GM23338 (cell line): ENCODE data around the gene PXYLP1. TPM values are rescaled to one million over a fixed set of nuclear protein-coding genes. Genes with fewer than 3 reads are reported as not detected.

Experiments
- ATAC-seq: fragments of 200-7000 bp; cut with Tn5 transposase; 3 replicates; pipeline ENCODE4 v1.9.1; 2020
- DNase-seq: peaks from one replicate; pipeline ENCODE4 v3.0.0-alpha.2; 2015; ENCODE audit warnings: low spot score
- H2AFZ ChIP-seq: fragments of 200-600 bp; sonication (generic); 2 replicates; pipeline ENCODE4 v1.8.0; 2016; ENCODE audit warnings: antibody characterized with exemption, mild to moderate bottlenecking, moderate library complexity
- H3F3A ChIP-seq: fragments of 200-600 bp; sonication (generic); replicated peaks from 2 replicates; pipeline ENCODE4 v1.8.0; 2017; ENCODE audit warnings: antibody characterized with exemption, mixed run types, low read depth
- H3K27ac ChIP-seq: fragments of 200-600 bp; sonication (generic); 2 replicates; pipeline ENCODE4 v1.6.1; 2016; ENCODE audit warnings: low read depth
- H3K27me3 ChIP-seq: fragments of 200-600 bp; sonication (generic); 2 replicates; pipeline ENCODE4 v1.8.0; 2016; ENCODE audit warnings: mild to moderate bottlenecking, mixed run types, moderate library complexity; ENCODE audit not compliant: insufficient read depth
- H3K36me3 ChIP-seq: fragments of 200-600 bp; sonication (generic); 2 replicates; pipeline ENCODE4 v1.8.0; 2016; ENCODE audit warnings: mild to moderate bottlenecking; ENCODE audit not compliant: insufficient read depth
- H3K4me1 ChIP-seq: fragments of 200-600 bp; sonication (generic); 2 replicates; pipeline ENCODE4 v1.8.0; 2016; ENCODE audit warnings: mild to moderate bottlenecking, moderate library complexity; ENCODE audit not compliant: insufficient read depth
- H3K4me2 ChIP-seq: fragments of 200-600 bp; sonication (generic); 2 replicates; pipeline ENCODE4 v1.7.1; 2017; ENCODE audit warnings: mixed run types
- H3K4me3 ChIP-seq: fragments of 200-600 bp; sonication (generic); 2 replicates; pipeline ENCODE4 v1.6.1; 2016; ENCODE audit warnings: mixed run types
- H3K79me2 ChIP-seq: fragments of 200-600 bp; sonication (generic); replicated peaks from 2 replicates; pipeline ENCODE4 v1.8.0; 2017; ENCODE audit warnings: mild to moderate bottlenecking; ENCODE audit not compliant: insufficient read depth
- H3K9me2 ChIP-seq: fragments of 200-600 bp; sonication (generic); 2 replicates; pipeline ENCODE4 v1.8.0; 2017; ENCODE audit not compliant: insufficient read depth
- H4K20me1 ChIP-seq: fragments of 200-600 bp; sonication (generic); replicated peaks from 2 replicates; pipeline ENCODE4 v1.8.0; 2017; ENCODE audit warnings: mild to moderate bottlenecking; ENCODE audit not compliant: insufficient read depth
- H3K27ac Mint-ChIP-seq: 2 replicates; pipeline ENCODE4 v1.8.0; 2020; ENCODE audit warnings: inconsistent platforms, mild to moderate bottlenecking, moderate library complexity, mixed read lengths
- H3K27me3 Mint-ChIP-seq: 3 replicates; pipeline ENCODE4 v1.8.0; 2022; ENCODE audit warnings: low read depth, mild to moderate bottlenecking, moderate library complexity, mixed read lengths, inconsistent platforms; ENCODE audit not compliant: insufficient read depth, poor library complexity
- H3K36me3 Mint-ChIP-seq: 3 replicates; pipeline ENCODE4 v1.8.0; 2021; ENCODE audit warnings: low read depth, mild to moderate bottlenecking, inconsistent platforms, moderate library complexity, mixed read lengths
- H3K4me1 Mint-ChIP-seq: 3 replicates; pipeline ENCODE4 v1.8.0; 2020; ENCODE audit warnings: mild to moderate bottlenecking, inconsistent platforms, mixed read lengths
- H3K4me3 Mint-ChIP-seq: 3 replicates; pipeline ENCODE4 v1.8.0; 2021; ENCODE audit warnings: moderate library complexity, mild to moderate bottlenecking, inconsistent platforms, mixed read lengths
- H3K9me3 Mint-ChIP-seq: 3 replicates; pipeline ENCODE4 v1.8.0; 2020; ENCODE audit warnings: moderate library complexity, mild to moderate bottlenecking, inconsistent platforms, mixed read lengths
- CREB1 ChIP-seq: fragments of 250-450 bp; sonication (Bioruptor Pico); IDR thresholded peaks from 2 replicates; pipeline ENCODE4 v1.5.0; 2020; ENCODE audit warnings: low read depth, mild to moderate bottlenecking, moderate library complexity
- EZH2 ChIP-seq: fragments of 200-600 bp; sonication (generic); IDR thresholded peaks from one replicate; pipeline ENCODE4 v1.8.0; 2017; ENCODE audit warnings: antibody characterized with exemption, mild to moderate bottlenecking, low read depth; ENCODE audit not compliant: unreplicated experiment
- EZH2phosphoT487 ChIP-seq: fragments of 200-600 bp; sonication (generic); IDR thresholded peaks from one replicate; pipeline ENCODE4 v1.8.1; 2018; ENCODE audit warnings: antibody characterized with exemption; ENCODE audit not compliant: unreplicated experiment
- JUNB ChIP-seq: IDR thresholded peaks from one replicate; pipeline ENCODE4 v1.6.1; 2016; ENCODE audit warnings: antibody characterized with exemption; ENCODE audit not compliant: unreplicated experiment
- NANOG ChIP-seq: IDR thresholded peaks from 2 replicates; pipeline ENCODE4 v1.6.1; 2016; ENCODE audit warnings: antibody characterized with exemption, borderline replicate concordance
- POLR2AphosphoS5 ChIP-seq: IDR thresholded peaks from 2 replicates; pipeline ENCODE4 v1.6.1; 2016; ENCODE audit warnings: antibody characterized with exemption, low read depth
- STAT1 ChIP-seq: IDR thresholded peaks from one replicate; pipeline ENCODE4 v1.6.1; 2016; ENCODE audit warnings: antibody characterized with exemption; ENCODE audit not compliant: unreplicated experiment
- ZNF114 ChIP-seq: fragments of 250-450 bp; sonication (Bioruptor Pico); IDR thresholded peaks from 2 replicates; pipeline ENCODE4 v1.5.0; 2020; ENCODE audit warnings: mild to moderate bottlenecking, moderate library complexity
- ZNF331 ChIP-seq: fragments of 250-450 bp; sonication (Bioruptor Pico); IDR thresholded peaks from 2 replicates; pipeline ENCODE4 v1.5.0; 2020; ENCODE audit warnings: low read depth, mild to moderate bottlenecking, moderate library complexity
- polyA plus RNA-seq: library from polyadenylated mRNA; unstranded; fragments of >200 nt; fragmentation: Nextera tagmentation; extraction: Ambion mirVana; gene quantifications from 2 replicates; pipeline ENCODE4 v1.2.1, GENCODE V29; 2016
- total RNA-seq: library from RNA; depleted of rRNA; stranded (reverse); fragments of >200 nt; shearing (Covaris generic); gene quantifications from 2 replicates; pipeline ENCODE4 v1.2.3, GENCODE V29; 2014
- TF ChIP-seq, protein P1 (sequence below): IDR thresholded peaks from one replicate; pipeline ENCODE4 v1.6.1; 2018; ENCODE audit warnings: antibody characterized with exemption; ENCODE audit not compliant: unreplicated experiment
- TF ChIP-seq, protein P2 (sequence below), 2 experiments: fragments of 200-600 bp in 1 of 2; sonication (generic) in 1 of 2; conservative IDR thresholded peaks; 2 replicates each; pipeline versions ENCODE4 v1.5.1 to v1.6.1; 2016 to 2017; ENCODE audit warnings: antibody characterized with exemption in 2 of 2, low read depth in 2 of 2, mild to moderate bottlenecking in 2 of 2, moderate library complexity in 1 of 2
- TF ChIP-seq, protein P3 (sequence below): fragments of 250-450 bp; sonication (Bioruptor Pico); IDR thresholded peaks from 2 replicates; pipeline ENCODE4 v1.5.0; 2020; ENCODE audit warnings: mild to moderate bottlenecking, moderate library complexity
- TF ChIP-seq, protein P4 (sequence below): IDR thresholded peaks from 2 replicates; pipeline ENCODE4 v1.6.1; 2016; ENCODE audit warnings: antibody characterized with exemption

PXYLP1 gene
- total and polyA plus RNA-seq, 2 experiments from 2014 or later, result 8.9 to 20.1 TPM

DNA sequence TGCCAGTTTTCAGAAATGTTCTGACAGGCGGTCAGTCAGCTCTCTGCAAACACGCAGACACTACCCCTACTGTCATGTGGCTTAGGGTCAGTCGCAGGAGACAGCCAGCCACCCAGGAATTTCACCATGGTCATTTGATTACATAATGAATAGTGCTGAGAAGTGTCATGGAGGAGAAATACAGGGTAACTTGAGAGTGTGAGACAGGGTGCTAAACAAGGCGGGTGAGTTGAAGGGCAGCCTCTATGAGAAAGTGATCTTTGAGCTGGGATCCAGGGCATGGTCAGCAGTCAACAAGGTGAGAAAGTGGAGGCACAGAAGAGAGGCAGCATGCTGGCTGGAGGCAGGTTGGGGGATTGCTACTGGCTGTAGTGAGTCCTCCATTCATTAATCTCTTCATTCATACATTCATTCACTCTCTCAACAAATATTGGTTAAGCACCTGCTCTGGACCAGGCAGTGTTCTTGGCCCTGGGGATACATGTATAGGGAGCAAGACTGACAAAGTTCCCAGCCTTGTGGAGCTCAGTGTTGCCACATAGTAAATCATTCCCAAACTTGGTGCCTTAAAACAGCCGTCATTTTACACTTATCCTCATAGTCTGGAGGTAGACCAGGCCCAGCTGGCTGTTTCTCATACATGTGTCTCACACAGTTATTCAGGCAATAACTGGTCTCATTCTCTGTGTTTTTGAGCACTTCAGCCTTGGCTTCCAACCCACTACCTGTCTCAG is 14.8 kb downstream of the PXYLP1 start:
- Mint-ChIP-seq H3K9me3 (no peaks in the 10 kb centered on the region), H3K27ac (no peak overlapping the region), H3K27me3 (peaks cover 4% of the 10 kb centered on the region), H3K4me1 (peaks cover 2% of the 10 kb centered on the region; the same call in 2 of the 3 replicates), H3K4me3 (no peak overlapping the region), H3K36me3 (peaks cover 8% of the 10 kb centered on the region; the same call in 1 of the 3 replicates)
- H3K79me2 ChIP-seq, result no peaks in the 10 kb centered on the region; the same call in 1 of the 2 replicates
- H3K9me2 ChIP-seq, result 0 out of 2 replicates have a peak, but pooled peaks cover 5% of the 10 kb centered on the region
- H3K4me3 ChIP-seq, result no peak overlapping the region
- TF ChIP-seq CREB1 (CRISPR knock-in tag), result no peak
- TF ChIP-seq, protein P1, sequence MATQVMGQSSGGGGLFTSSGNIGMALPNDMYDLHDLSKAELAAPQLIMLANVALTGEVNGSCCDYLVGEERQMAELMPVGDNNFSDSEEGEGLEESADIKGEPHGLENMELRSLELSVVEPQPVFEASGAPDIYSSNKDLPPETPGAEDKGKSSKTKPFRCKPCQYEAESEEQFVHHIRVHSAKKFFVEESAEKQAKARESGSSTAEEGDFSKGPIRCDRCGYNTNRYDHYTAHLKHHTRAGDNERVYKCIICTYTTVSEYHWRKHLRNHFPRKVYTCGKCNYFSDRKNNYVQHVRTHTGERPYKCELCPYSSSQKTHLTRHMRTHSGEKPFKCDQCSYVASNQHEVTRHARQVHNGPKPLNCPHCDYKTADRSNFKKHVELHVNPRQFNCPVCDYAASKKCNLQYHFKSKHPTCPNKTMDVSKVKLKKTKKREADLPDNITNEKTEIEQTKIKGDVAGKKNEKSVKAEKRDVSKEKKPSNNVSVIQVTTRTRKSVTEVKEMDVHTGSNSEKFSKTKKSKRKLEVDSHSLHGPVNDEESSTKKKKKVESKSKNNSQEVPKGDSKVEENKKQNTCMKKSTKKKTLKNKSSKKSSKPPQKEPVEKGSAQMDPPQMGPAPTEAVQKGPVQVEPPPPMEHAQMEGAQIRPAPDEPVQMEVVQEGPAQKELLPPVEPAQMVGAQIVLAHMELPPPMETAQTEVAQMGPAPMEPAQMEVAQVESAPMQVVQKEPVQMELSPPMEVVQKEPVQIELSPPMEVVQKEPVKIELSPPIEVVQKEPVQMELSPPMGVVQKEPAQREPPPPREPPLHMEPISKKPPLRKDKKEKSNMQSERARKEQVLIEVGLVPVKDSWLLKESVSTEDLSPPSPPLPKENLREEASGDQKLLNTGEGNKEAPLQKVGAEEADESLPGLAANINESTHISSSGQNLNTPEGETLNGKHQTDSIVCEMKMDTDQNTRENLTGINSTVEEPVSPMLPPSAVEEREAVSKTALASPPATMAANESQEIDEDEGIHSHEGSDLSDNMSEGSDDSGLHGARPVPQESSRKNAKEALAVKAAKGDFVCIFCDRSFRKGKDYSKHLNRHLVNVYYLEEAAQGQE, result no peak
- no peak for TF ChIP-seq POLR2AphosphoS5
- TF ChIP-seq EZH2, result no peak
- TF ChIP-seq, protein P2, sequence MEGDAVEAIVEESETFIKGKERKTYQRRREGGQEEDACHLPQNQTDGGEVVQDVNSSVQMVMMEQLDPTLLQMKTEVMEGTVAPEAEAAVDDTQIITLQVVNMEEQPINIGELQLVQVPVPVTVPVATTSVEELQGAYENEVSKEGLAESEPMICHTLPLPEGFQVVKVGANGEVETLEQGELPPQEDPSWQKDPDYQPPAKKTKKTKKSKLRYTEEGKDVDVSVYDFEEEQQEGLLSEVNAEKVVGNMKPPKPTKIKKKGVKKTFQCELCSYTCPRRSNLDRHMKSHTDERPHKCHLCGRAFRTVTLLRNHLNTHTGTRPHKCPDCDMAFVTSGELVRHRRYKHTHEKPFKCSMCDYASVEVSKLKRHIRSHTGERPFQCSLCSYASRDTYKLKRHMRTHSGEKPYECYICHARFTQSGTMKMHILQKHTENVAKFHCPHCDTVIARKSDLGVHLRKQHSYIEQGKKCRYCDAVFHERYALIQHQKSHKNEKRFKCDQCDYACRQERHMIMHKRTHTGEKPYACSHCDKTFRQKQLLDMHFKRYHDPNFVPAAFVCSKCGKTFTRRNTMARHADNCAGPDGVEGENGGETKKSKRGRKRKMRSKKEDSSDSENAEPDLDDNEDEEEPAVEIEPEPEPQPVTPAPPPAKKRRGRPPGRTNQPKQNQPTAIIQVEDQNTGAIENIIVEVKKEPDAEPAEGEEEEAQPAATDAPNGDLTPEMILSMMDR (conservative IDR thresholded peaks at IDR 0.05; ENCODE audit: low read depth in 2 of 2), result no peak
- no peak for TF ChIP-seq NANOG
- no peak for TF ChIP-seq ZNF331 (CRISPR knock-in tag)
- no peak for TF ChIP-seq ZNF114
- TF ChIP-seq, protein P3, sequence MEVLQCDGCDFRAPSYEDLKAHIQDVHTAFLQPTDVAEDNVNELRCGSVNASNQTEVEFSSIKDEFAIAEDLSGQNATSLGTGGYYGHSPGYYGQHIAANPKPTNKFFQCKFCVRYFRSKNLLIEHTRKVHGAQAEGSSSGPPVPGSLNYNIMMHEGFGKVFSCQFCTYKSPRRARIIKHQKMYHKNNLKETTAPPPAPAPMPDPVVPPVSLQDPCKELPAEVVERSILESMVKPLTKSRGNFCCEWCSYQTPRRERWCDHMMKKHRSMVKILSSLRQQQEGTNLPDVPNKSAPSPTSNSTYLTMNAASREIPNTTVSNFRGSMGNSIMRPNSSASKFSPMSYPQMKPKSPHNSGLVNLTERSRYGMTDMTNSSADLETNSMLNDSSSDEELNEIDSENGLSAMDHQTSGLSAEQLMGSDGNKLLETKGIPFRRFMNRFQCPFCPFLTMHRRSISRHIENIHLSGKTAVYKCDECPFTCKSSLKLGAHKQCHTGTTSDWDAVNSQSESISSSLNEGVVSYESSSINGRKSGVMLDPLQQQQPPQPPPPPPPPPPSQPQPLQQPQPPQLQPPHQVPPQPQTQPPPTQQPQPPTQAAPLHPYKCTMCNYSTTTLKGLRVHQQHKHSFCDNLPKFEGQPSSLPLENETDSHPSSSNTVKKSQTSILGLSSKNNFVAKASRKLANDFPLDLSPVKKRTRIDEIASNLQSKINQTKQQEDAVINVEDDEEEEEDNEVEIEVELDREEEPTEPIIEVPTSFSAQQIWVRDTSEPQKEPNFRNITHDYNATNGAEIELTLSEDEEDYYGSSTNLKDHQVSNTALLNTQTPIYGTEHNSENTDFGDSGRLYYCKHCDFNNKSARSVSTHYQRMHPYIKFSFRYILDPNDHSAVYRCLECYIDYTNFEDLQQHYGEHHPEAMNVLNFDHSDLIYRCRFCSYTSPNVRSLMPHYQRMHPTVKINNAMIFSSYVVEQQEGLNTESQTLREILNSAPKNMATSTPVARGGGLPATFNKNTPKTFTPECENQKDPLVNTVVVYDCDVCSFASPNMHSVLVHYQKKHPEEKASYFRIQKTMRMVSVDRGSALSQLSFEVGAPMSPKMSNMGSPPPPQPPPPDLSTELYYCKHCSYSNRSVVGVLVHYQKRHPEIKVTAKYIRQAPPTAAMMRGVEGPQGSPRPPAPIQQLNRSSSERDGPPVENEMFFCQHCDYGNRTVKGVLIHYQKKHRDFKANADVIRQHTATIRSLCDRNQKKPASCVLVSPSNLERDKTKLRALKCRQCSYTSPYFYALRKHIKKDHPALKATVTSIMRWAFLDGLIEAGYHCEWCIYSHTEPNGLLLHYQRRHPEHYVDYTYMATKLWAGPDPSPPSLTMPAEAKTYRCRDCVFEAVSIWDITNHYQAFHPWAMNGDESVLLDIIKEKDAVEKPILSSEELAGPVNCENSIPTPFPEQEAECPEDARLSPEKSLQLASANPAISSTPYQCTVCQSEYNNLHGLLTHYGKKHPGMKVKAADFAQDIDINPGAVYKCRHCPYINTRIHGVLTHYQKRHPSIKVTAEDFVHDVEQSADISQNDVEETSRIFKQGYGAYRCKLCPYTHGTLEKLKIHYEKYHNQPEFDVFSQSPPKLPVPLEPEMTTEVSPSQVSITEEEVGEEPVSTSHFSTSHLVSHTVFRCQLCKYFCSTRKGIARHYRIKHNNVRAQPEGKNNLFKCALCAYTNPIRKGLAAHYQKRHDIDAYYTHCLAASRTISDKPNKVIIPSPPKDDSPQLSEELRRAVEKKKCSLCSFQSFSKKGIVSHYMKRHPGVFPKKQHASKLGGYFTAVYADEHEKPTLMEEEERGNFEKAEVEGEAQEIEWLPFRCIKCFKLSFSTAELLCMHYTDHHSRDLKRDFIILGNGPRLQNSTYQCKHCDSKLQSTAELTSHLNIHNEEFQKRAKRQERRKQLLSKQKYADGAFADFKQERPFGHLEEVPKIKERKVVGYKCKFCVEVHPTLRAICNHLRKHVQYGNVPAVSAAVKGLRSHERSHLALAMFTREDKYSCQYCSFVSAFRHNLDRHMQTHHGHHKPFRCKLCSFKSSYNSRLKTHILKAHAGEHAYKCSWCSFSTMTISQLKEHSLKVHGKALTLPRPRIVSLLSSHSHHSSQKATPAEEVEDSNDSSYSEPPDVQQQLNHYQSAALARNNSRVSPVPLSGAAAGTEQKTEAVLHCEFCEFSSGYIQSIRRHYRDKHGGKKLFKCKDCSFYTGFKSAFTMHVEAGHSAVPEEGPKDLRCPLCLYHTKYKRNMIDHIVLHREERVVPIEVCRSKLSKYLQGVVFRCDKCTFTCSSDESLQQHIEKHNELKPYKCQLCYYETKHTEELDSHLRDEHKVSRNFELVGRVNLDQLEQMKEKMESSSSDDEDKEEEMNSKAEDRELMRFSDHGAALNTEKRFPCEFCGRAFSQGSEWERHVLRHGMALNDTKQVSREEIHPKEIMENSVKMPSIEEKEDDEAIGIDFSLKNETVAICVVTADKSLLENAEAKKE, result no peak
- TF ChIP-seq, protein P4, sequence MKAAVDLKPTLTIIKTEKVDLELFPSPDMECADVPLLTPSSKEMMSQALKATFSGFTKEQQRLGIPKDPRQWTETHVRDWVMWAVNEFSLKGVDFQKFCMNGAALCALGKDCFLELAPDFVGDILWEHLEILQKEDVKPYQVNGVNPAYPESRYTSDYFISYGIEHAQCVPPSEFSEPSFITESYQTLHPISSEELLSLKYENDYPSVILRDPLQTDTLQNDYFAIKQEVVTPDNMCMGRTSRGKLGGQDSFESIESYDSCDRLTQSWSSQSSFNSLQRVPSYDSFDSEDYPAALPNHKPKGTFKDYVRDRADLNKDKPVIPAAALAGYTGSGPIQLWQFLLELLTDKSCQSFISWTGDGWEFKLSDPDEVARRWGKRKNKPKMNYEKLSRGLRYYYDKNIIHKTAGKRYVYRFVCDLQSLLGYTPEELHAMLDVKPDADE, result no peak
- no peak for TF ChIP-seq JUNB
- no peak for TF ChIP-seq EZH2phosphoT487
- no peak for TF ChIP-seq STAT1
- no peak overlapping the region for H2AFZ ChIP-seq
- H4K20me1 ChIP-seq, result 0 out of 2 replicates have a peak, but pooled peaks cover 4% of the 10 kb centered on the region
- H3K4me1 ChIP-seq, result no peaks in the 10 kb centered on the region
- no peaks in the 10 kb centered on the region for H3K36me3 ChIP-seq
- H3K4me2 ChIP-seq, result no peak overlapping the region
- ATAC-seq, result no peak
- H3K27me3 ChIP-seq, result no peaks in the 10 kb centered on the region
- no peak overlapping the region for H3K27ac ChIP-seq
- H3F3A ChIP-seq, result no peaks in the 10 kb centered on the region
- no peak for DNase-seq
